Ishikawa (cell line): ENCODE results near the gene TRAPPC3L.

Source experiments
- CEBPB ChIP-seq: IDR thresholded peaks from 2 replicates; pipeline ENCODE4 v1.6.1; 2012
- CREB1 ChIP-seq: IDR thresholded peaks from 2 replicates; pipeline ENCODE4 v1.6.1; 2012; ENCODE audit warnings: low read depth
- EP300 ChIP-seq: IDR thresholded peaks from 2 replicates; pipeline ENCODE4 v1.6.1; 2012; ENCODE audit warnings: borderline replicate concordance
- FOXM1 ChIP-seq: IDR thresholded peaks from 2 replicates; pipeline ENCODE4 v1.6.1; 2012; ENCODE audit warnings: low read depth, borderline replicate concordance
- NFIC ChIP-seq: IDR thresholded peaks from 2 replicates; pipeline ENCODE4 v1.6.1; 2012
- RAD21 ChIP-seq: IDR thresholded peaks from 2 replicates; pipeline ENCODE4 v1.6.1; 2012; ENCODE audit warnings: low read depth
- TAF1 ChIP-seq: IDR thresholded peaks from 2 replicates; pipeline ENCODE4 v1.6.1; 2012; ENCODE audit warnings: low read depth, mild to moderate bottlenecking
- TCF12 ChIP-seq: IDR thresholded peaks from 2 replicates; pipeline ENCODE4 v1.6.1; 2012; ENCODE audit warnings: low read depth
- TEAD4 ChIP-seq: IDR thresholded peaks from 2 replicates; pipeline ENCODE4 v1.6.1; 2012
- YY1 ChIP-seq: IDR thresholded peaks from 2 replicates; pipeline ENCODE4 v1.6.1; 2012; ENCODE audit warnings: low read depth
- TF ChIP-seq, protein P1 (sequence below): IDR thresholded peaks from 2 replicates; pipeline ENCODE4 v1.6.1; 2012
- TF ChIP-seq, protein P2 (sequence below): IDR thresholded peaks from 2 replicates; pipeline ENCODE4 v1.6.1; 2012; ENCODE audit warnings: low read depth, mild to moderate bottlenecking
- TF ChIP-seq, protein P3 (sequence below): IDR thresholded peaks from 2 replicates; pipeline ENCODE4 v1.6.1; 2012

DNA sequence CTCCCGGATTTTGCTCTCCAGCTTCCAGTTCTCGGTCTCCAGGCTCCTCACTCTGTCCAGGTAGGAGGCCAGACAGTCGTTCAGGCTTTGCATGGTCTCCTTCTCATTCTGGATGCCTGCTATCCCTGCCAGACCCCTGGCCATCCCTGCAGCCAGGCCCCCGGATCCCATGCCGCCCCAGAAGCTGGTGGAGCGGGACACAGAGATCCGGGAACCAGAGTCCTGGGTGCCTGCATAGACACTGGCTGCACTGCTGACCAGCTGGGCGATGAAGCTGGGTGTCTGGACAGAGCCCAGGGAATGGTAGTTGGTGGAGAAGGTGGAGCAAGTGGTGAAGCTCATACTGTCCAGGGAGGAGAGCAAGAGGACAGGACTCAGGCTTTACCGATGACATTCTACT, 87.2 kb downstream of the TRAPPC3L start:
- no peak for TF ChIP-seq EP300
- TF ChIP-seq TCF12, result no peak
- TF ChIP-seq, protein P1, sequence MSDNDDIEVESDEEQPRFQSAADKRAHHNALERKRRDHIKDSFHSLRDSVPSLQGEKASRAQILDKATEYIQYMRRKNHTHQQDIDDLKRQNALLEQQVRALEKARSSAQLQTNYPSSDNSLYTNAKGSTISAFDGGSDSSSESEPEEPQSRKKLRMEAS, result no peak
- TF ChIP-seq YY1, result no peak
- TF ChIP-seq TAF1, result no peak
- TF ChIP-seq, protein P2, sequence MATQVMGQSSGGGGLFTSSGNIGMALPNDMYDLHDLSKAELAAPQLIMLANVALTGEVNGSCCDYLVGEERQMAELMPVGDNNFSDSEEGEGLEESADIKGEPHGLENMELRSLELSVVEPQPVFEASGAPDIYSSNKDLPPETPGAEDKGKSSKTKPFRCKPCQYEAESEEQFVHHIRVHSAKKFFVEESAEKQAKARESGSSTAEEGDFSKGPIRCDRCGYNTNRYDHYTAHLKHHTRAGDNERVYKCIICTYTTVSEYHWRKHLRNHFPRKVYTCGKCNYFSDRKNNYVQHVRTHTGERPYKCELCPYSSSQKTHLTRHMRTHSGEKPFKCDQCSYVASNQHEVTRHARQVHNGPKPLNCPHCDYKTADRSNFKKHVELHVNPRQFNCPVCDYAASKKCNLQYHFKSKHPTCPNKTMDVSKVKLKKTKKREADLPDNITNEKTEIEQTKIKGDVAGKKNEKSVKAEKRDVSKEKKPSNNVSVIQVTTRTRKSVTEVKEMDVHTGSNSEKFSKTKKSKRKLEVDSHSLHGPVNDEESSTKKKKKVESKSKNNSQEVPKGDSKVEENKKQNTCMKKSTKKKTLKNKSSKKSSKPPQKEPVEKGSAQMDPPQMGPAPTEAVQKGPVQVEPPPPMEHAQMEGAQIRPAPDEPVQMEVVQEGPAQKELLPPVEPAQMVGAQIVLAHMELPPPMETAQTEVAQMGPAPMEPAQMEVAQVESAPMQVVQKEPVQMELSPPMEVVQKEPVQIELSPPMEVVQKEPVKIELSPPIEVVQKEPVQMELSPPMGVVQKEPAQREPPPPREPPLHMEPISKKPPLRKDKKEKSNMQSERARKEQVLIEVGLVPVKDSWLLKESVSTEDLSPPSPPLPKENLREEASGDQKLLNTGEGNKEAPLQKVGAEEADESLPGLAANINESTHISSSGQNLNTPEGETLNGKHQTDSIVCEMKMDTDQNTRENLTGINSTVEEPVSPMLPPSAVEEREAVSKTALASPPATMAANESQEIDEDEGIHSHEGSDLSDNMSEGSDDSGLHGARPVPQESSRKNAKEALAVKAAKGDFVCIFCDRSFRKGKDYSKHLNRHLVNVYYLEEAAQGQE, result no peak
- TF ChIP-seq CEBPB, result no peak
- TF ChIP-seq FOXM1, result no peak
- no peak for TF ChIP-seq TEAD4
- TF ChIP-seq NFIC, result no peak
- TF ChIP-seq RAD21, result no peak
- no peak for TF ChIP-seq CREB1
- TF ChIP-seq, protein P3, sequence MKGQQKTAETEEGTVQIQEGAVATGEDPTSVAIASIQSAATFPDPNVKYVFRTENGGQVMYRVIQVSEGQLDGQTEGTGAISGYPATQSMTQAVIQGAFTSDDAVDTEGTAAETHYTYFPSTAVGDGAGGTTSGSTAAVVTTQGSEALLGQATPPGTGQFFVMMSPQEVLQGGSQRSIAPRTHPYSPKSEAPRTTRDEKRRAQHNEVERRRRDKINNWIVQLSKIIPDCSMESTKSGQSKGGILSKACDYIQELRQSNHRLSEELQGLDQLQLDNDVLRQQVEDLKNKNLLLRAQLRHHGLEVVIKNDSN, result no peak
